ENCODE results near the gene ZFAND6. TPM values are rescaled to one million over a fixed set of nuclear protein-coding genes. Genes with fewer than 3 reads are reported as not detected.
A peak's percentile ranks its signal among the peaks of the same experiment; 100 is the strongest.

Gene ZFAND6
- total RNA-seq, 4 donors from 2014 or later, result 215 to 324 (median 226) TPM

DNA sequence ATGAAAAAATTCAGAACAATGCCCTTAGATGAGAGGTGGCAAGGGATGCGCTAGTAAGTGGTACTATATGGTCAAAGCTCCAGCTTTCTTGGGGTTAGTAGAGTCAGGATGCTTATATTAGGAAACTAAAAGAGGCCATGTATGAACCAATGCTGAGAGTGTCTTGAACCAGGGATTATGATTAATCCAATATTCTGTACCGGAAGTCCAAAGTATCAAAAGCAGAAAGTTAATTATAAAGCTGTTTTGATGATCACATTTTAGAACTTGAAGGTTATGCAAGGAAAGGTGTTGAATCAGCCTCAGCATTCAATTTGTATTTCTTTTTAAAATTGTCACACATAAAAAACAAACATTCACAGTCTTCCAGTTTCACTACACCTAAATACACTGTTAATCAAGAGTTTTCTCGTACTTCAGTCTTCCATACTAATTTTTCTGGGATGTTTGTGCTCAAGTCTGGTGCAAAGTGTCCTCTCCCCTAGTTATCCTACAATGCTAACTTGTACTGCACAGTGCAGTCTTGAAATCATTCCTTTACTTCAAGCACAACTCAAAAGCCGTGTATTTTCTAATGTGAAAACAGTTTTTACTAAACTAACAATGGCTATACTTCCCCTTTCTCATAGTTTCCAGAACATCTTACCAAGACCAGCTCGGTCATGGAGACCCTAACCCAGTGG lies 82.6 kb downstream of the ZFAND6 start:
- H3K27me3 ChIP-seq, result no peaks in the 10 kb centered on the region
- WGBS, 2 donors, result 92 to 93% methylated on average over 5 of the region's 5 CpGs
- H3K9me3 ChIP-seq, result no peaks in the 10 kb centered on the region
- no peak overlapping the region for H3K27ac ChIP-seq
- no peak for DNase-seq
- H3K4me1 ChIP-seq, result no peaks in the 10 kb centered on the region
- no peaks in the 10 kb centered on the region for H3K36me3 ChIP-seq
- H3K4me3 ChIP-seq (replicated peaks in 1 of 3), result no peak overlapping the region
- intact Hi-C loops (cut with DNase I), result no loop called here
- TF ChIP-seq POLR2A (IDR thresholded peaks at IDR 0.05), result no peak
- TF ChIP-seq, protein P1, sequence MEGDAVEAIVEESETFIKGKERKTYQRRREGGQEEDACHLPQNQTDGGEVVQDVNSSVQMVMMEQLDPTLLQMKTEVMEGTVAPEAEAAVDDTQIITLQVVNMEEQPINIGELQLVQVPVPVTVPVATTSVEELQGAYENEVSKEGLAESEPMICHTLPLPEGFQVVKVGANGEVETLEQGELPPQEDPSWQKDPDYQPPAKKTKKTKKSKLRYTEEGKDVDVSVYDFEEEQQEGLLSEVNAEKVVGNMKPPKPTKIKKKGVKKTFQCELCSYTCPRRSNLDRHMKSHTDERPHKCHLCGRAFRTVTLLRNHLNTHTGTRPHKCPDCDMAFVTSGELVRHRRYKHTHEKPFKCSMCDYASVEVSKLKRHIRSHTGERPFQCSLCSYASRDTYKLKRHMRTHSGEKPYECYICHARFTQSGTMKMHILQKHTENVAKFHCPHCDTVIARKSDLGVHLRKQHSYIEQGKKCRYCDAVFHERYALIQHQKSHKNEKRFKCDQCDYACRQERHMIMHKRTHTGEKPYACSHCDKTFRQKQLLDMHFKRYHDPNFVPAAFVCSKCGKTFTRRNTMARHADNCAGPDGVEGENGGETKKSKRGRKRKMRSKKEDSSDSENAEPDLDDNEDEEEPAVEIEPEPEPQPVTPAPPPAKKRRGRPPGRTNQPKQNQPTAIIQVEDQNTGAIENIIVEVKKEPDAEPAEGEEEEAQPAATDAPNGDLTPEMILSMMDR (IDR thresholded peaks at IDR 0.05), result no peak

DNA sequence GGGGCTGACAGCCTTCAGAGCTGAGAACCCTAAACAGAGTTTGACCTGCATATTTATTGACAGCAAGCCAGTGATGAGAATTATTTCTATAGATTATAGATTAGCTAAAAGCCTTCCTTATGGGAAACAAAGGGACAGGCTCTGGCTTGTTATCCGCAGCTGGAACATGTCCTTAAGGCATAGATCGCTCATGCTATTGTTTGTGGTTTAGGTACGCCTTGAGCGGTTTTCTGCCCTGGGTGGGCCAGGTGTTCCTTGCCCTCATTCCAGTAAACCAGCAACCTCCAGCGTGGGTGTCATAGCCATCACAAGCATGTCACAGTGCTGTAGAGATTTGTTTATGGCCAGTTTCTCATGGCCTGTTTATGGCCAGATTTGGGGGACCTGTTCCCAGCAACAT lies 83.2 kb downstream of the ZFAND6 start:
- whole genome bisulfite sequencing, 2 donors, result 88 to 96% methylated on average over 5 of the region's 5 CpGs
- intact Hi-C loops (cut with DNase I), result no loop called here
- no peak overlapping the region for H3K4me3 ChIP-seq (replicated peaks in 1 of 3)
- no peak for TF ChIP-seq POLR2A (IDR thresholded peaks at IDR 0.05)
- TF ChIP-seq, protein P1 (IDR thresholded peaks at IDR 0.05), result no peak
- no peaks in the 10 kb centered on the region for H3K9me3 ChIP-seq
- H3K36me3 ChIP-seq, result no peaks in the 10 kb centered on the region
- no peaks in the 10 kb centered on the region for H3K4me1 ChIP-seq
- H3K27ac ChIP-seq, result no peak overlapping the region
- no peaks in the 10 kb centered on the region for H3K27me3 ChIP-seq
- no peak for DNase-seq

DNA sequence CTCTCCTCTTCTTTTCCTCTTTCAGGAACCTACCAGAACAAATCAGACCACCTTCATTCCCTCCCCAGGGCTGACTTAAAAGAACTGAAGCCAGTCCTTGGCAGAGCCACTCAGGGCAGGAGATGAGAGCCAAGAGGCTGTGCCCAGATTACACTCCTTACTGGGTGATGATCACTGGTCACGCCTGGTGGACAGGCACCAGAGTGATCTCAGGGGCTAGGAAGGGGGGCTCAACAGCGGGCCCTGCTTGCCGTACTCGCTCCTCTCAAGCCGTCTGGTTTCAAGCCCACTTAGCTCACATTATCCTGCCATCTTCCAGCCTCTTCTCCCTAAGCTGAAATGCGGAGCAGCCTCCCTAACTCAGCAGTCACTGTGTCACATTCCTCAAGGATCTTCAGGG lies 91.7 kb downstream of the ZFAND6 start:
- Histone ChIP-seq H3K4me3 (replicated peaks in 1 of 3) (no peak overlapping the region), H3K27ac (peak overlapping the region; percentile 47 to 72 (median 64)), H3K36me3 (no peaks in the 10 kb centered on the region), H3K4me1 (peaks cover 26 to 39% of the 10 kb centered on the region in 2 donors), H3K27me3 (no peaks in the 10 kb centered on the region), H3K9me3 (no peaks in the 10 kb centered on the region)
- intact Hi-C loops (cut with DNase I), result loop anchor here (10.0 kb wide), 1 partner anchor 226 kb away; no protein-coding TSS in a partner anchor
- no peak for TF ChIP-seq POLR2A (IDR thresholded peaks at IDR 0.05)
- TF ChIP-seq, protein P1 (IDR thresholded peaks at IDR 0.05), result no peak
- DNase-seq, result peak; percentile 79 to 83
- WGBS, 2 donors, result 25 to 44% methylated on average over 6 of the region's 6 CpGs

DNA sequence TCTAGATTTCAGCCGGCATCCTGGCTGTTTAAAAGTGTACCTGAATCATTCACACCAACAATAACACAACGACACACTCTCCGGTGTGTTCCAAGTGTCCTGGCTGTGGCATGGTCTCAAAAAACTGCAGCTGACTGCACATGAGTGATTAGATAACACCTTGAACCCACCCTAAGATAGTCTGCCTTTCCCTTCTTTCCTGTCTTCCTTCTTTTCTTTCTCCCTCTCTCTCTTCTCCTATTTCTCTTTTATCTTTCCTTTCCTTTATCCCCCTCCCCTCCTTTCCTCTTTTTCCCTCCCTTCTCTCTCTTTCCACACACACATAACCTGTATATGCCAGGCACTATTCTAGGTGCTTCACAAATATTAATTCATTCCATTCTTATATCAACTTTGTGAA lies 92.1 kb downstream of the ZFAND6 start:
- intact Hi-C loops (cut with DNase I), result loop anchor here (10.0 kb wide), 1 partner anchor 227 kb away; no protein-coding TSS in a partner anchor
- Histone ChIP-seq H3K4me3 (replicated peaks in 1 of 3) (no peak overlapping the region), H3K4me1 (peaks cover 26 to 42% of the 10 kb centered on the region in 2 donors), H3K27ac (peak overlapping the region; percentile 47 to 72 (median 64)), H3K36me3 (no peaks in the 10 kb centered on the region), H3K9me3 (no peaks in the 10 kb centered on the region), H3K27me3 (no peaks in the 10 kb centered on the region)
- 25 to 51% methylated on average over 3 of the region's 3 CpGs for WGBS, 2 donors
- TF ChIP-seq, protein P1 (IDR thresholded peaks at IDR 0.05), result no peak
- no peak for TF ChIP-seq POLR2A (IDR thresholded peaks at IDR 0.05)
- peak in 1 of 2 donors; percentile 39 for DNase-seq

DNA sequence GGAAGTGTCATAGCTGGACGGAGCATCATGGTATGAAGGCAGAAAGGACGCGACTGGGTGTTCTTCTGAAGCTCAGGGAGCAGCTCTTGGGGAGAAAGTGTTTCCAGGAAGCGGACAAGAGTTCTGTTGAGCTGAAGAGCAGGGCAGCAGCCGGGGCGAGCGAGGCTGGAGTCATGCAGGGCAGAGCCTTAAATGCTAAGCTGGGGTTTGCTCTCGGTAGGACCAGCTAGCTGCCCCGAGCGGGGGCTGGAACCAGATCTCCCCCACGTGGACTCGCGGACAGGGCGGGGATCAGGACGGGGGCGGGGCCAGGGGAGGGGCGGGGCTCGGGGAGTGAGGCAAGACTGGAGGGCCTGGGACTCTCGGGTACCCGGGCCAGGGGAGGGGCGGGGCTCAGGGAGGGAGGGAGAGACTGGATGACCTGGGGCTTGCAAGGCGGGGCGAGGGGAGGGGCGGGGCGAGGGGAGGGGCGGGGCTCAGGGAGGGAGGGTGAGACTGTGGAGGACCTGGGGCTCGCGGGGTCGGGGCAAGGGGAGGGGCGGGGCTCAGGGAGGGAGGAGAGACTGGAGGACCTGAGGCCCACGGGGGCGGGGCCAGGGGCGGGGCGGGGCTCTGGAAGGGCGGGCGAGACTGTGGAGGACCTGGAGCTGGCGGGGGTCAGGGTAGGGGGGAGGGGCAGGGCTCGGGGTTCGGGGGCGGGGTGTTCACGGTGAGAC lies 92.9 kb downstream of the ZFAND6 start:
- Histone ChIP-seq H3K27ac (peak overlapping the region; percentile 64 to 88 (median 83)), H3K27me3 (no peaks in the 10 kb centered on the region), H3K9me3 (no peaks in the 10 kb centered on the region), H3K4me1 (peaks cover 26 to 42% of the 10 kb centered on the region in 2 donors), H3K4me3 (replicated peaks in 1 of 3) (peak overlapping the region in 2 of 3 donors; percentile 6 to 57), H3K36me3 (no peaks in the 10 kb centered on the region)
- TF ChIP-seq, protein P1 (IDR thresholded peaks at IDR 0.05), result no peak
- TF ChIP-seq POLR2A (IDR thresholded peaks at IDR 0.05), result peak in 1 of 2 donors; percentile 55
- intact Hi-C loops (cut with DNase I), result loop anchor here (10.0 kb wide), 1 partner anchor 228 kb away; no protein-coding TSS in a partner anchor
- peak; percentile 98 for DNase-seq
- WGBS, 2 donors, result 3% methylated on average over 9 to 12 of the region's 41 CpGs

All from thyroid gland (tissue), 4 donors.